ENCODE data around the gene NOVA2.

NOVA2 gene

GRCh38 chr19:45958320-45958719 is 15.3 kb downstream of the NOVA2 start:
- Histone ChIP-seq H4K8ac (ENCODE audit: low read depth, low read length) (no peak overlapping the region), H2AK5ac (ENCODE audit: low read length) (no peak overlapping the region), H3K4me2 (ENCODE audit: low read length) (no peak overlapping the region), H3K9ac (ENCODE audit: low read length) (no peak overlapping the region), H2BK15ac (replicated peaks; ENCODE audit: low read depth) (no peak overlapping the region), H3K4me1 (ENCODE audit: control insufficient read depth, low read depth, low read length) (no peaks in the 10 kb centered on the region), H2BK5ac (ENCODE audit: low read length) (no peak overlapping the region), H2BK120ac (ENCODE audit: low read depth, low read length) (no peak overlapping the region), H3K27ac (ENCODE audit: low read depth, low read length) (no peak overlapping the region), H3K4me3 (ENCODE audit: low read length) (no peak overlapping the region), H3K79me2 (ENCODE audit: control insufficient read depth, insufficient read depth, low read length) (no peaks in the 10 kb centered on the region), H3K23ac (ENCODE audit: low read length) (no peak overlapping the region), H3K79me1 (ENCODE audit: low read length) (no peaks in the 10 kb centered on the region), H3K56ac (ENCODE audit: low read length) (peak overlapping the region; percentile 42), H3K27me3 (ENCODE audit: insufficient read depth, low read length, poor library complexity) (no peaks in the 10 kb centered on the region), H3K4ac (ENCODE audit: low read depth, low read length) (no peak overlapping the region), H3K36me3 (ENCODE audit: control insufficient read depth, insufficient read depth, low read length) (no peaks in the 10 kb centered on the region), H4K5ac (ENCODE audit: low read length) (no peak overlapping the region), H3K18ac (ENCODE audit: low read length) (no peak overlapping the region)
- WGBS (ENCODE audit: extremely low coverage, insufficient coverage, low lambda C conversion rate): 100% methylated on average over 3 of the region's 6 CpGs
- DNase-seq: no peak

- Histone ChIP-seq H3K27me3 (ENCODE audit: insufficient read depth, low read length, poor library complexity) (no peaks in the 10 kb centered on the region), H3K4me1 (ENCODE audit: control insufficient read depth, low read depth, low read length) (no peaks in the 10 kb centered on the region), H3K27ac (ENCODE audit: low read depth, low read length) (no peak overlapping the region), H3K4me2 (ENCODE audit: low read length) (no peak overlapping the region), H3K79me2 (ENCODE audit: control insufficient read depth, insufficient read depth, low read length) (no peaks in the 10 kb centered on the region), H2AK5ac (ENCODE audit: low read length) (no peak overlapping the region), H3K79me1 (ENCODE audit: low read length) (no peaks in the 10 kb centered on the region), H2BK5ac (ENCODE audit: low read length) (no peak overlapping the region), H3K56ac (ENCODE audit: low read length) (no peak overlapping the region), H3K18ac (ENCODE audit: low read length) (no peak overlapping the region), H4K8ac (ENCODE audit: low read depth, low read length) (no peak overlapping the region), H2BK15ac (replicated peaks; ENCODE audit: low read depth) (no peak overlapping the region), H3K4me3 (ENCODE audit: low read length) (no peak overlapping the region), H3K23ac (ENCODE audit: low read length) (no peak overlapping the region), H4K5ac (ENCODE audit: low read length) (no peak overlapping the region), H2BK120ac (ENCODE audit: low read depth, low read length) (no peak overlapping the region), H3K36me3 (ENCODE audit: control insufficient read depth, insufficient read depth, low read length) (no peaks in the 10 kb centered on the region), H3K9ac (ENCODE audit: low read length) (no peak overlapping the region), H3K4ac (ENCODE audit: low read depth, low read length) (no peak overlapping the region)
- DNase-seq: peak; percentile 42
- WGBS (ENCODE audit: extremely low coverage, insufficient coverage, low lambda C conversion rate): no CpG with 5 or more reads among the region's 13 CpGs
These were observed 17.6 kb downstream of the NOVA2 start for GRCh38 chr19:45955905-45956608.

GRCh38 chr19:45954156-45954555 is 19.5 kb downstream of the NOVA2 start:
- H3K4me3 ChIP-seq (ENCODE audit: low read length): no peak overlapping the region

GRCh38 chr19:45953676-45954075 is 20.0 kb downstream of the NOVA2 start:
- Histone ChIP-seq H3K56ac (ENCODE audit: low read length) (no peak overlapping the region), H2BK5ac (ENCODE audit: low read length) (no peak overlapping the region), H3K9ac (ENCODE audit: low read length) (no peak overlapping the region), H2BK15ac (replicated peaks; ENCODE audit: low read depth) (no peak overlapping the region), H3K4me3 (ENCODE audit: low read length) (no peak overlapping the region), H3K23ac (ENCODE audit: low read length) (no peak overlapping the region), H3K36me3 (ENCODE audit: control insufficient read depth, insufficient read depth, low read length) (no peaks in the 10 kb centered on the region), H3K79me2 (ENCODE audit: control insufficient read depth, insufficient read depth, low read length) (no peaks in the 10 kb centered on the region), H3K4me1 (ENCODE audit: control insufficient read depth, low read depth, low read length) (no peaks in the 10 kb centered on the region), H3K4ac (ENCODE audit: low read depth, low read length) (no peak overlapping the region), H3K4me2 (ENCODE audit: low read length) (no peak overlapping the region), H3K79me1 (ENCODE audit: low read length) (no peaks in the 10 kb centered on the region), H4K8ac (ENCODE audit: low read depth, low read length) (no peak overlapping the region), H3K27me3 (ENCODE audit: insufficient read depth, low read length, poor library complexity) (no peaks in the 10 kb centered on the region), H2AK5ac (ENCODE audit: low read length) (no peak overlapping the region), H3K18ac (ENCODE audit: low read length) (no peak overlapping the region), H2BK120ac (ENCODE audit: low read depth, low read length) (no peak overlapping the region), H3K27ac (ENCODE audit: low read depth, low read length) (no peak overlapping the region), H4K5ac (ENCODE audit: low read length) (no peak overlapping the region)
- DNase-seq: no peak
- no CpG with 5 or more reads among the region's 8 CpGs for WGBS (ENCODE audit: extremely low coverage, insufficient coverage, low lambda C conversion rate)

More at GRCh38 chr19:45954156-45954555, 19.5 kb downstream of the NOVA2 start:
- no peak overlapping the region for H3K18ac ChIP-seq (ENCODE audit: low read length)
- DNase-seq: peak; percentile 33
- H2BK5ac ChIP-seq (ENCODE audit: low read length): no peak overlapping the region
- no peak overlapping the region for H2AK5ac ChIP-seq (ENCODE audit: low read length)
- no peak overlapping the region for H3K4me2 ChIP-seq (ENCODE audit: low read length)
- no peaks in the 10 kb centered on the region for H3K27me3 ChIP-seq (ENCODE audit: insufficient read depth, low read length, poor library complexity)
- H4K5ac ChIP-seq (ENCODE audit: low read length): no peak overlapping the region
- H2BK120ac ChIP-seq (ENCODE audit: low read depth, low read length): no peak overlapping the region
- no peak overlapping the region for H3K23ac ChIP-seq (ENCODE audit: low read length)
- H3K56ac ChIP-seq (ENCODE audit: low read length): no peak overlapping the region
- H3K9ac ChIP-seq (ENCODE audit: low read length): no peak overlapping the region
- H4K8ac ChIP-seq (ENCODE audit: low read depth, low read length): no peak overlapping the region
- H3K4me1 ChIP-seq (ENCODE audit: control insufficient read depth, low read depth, low read length): no peaks in the 10 kb centered on the region
- H3K4ac ChIP-seq (ENCODE audit: low read depth, low read length): no peak overlapping the region
- no peak overlapping the region for H3K27ac ChIP-seq (ENCODE audit: low read depth, low read length)
- no peaks in the 10 kb centered on the region for H3K79me2 ChIP-seq (ENCODE audit: control insufficient read depth, insufficient read depth, low read length)
- no CpG with 5 or more reads among the region's 9 CpGs for WGBS (ENCODE audit: extremely low coverage, insufficient coverage, low lambda C conversion rate)
- no peaks in the 10 kb centered on the region for H3K36me3 ChIP-seq (ENCODE audit: control insufficient read depth, insufficient read depth, low read length)
- no peak overlapping the region for H2BK15ac ChIP-seq (replicated peaks; ENCODE audit: low read depth)
- H3K79me1 ChIP-seq (ENCODE audit: low read length): no peaks in the 10 kb centered on the region

GRCh38 chr19:45952686-45953505 is 20.8 kb downstream of the NOVA2 start:
- no peak overlapping the region for H2BK15ac ChIP-seq (replicated peaks; ENCODE audit: low read depth)
- H3K18ac ChIP-seq (ENCODE audit: low read length): no peak overlapping the region
- no peak overlapping the region for H2BK120ac ChIP-seq (ENCODE audit: low read depth, low read length)
- no CpG with 5 or more reads among the region's 43 CpGs for WGBS (ENCODE audit: extremely low coverage, insufficient coverage, low lambda C conversion rate)
- H2AK5ac ChIP-seq (ENCODE audit: low read length): no peak overlapping the region
- H3K4me1 ChIP-seq (ENCODE audit: control insufficient read depth, low read depth, low read length): no peaks in the 10 kb centered on the region
- H3K79me1 ChIP-seq (ENCODE audit: low read length): no peaks in the 10 kb centered on the region
- H2BK5ac ChIP-seq (ENCODE audit: low read length): no peak overlapping the region
- H3K79me2 ChIP-seq (ENCODE audit: control insufficient read depth, insufficient read depth, low read length): no peaks in the 10 kb centered on the region
- peak overlapping the region; percentile 33 for H3K9ac ChIP-seq (ENCODE audit: low read length)
- peak overlapping the region; percentile 63 for H3K4me3 ChIP-seq (ENCODE audit: low read length)
- no peak overlapping the region for H3K27ac ChIP-seq (ENCODE audit: low read depth, low read length)
- no peak overlapping the region for H3K4ac ChIP-seq (ENCODE audit: low read depth, low read length)
- H3K36me3 ChIP-seq (ENCODE audit: control insufficient read depth, insufficient read depth, low read length): no peaks in the 10 kb centered on the region
- no peaks in the 10 kb centered on the region for H3K27me3 ChIP-seq (ENCODE audit: insufficient read depth, low read length, poor library complexity)
- H4K5ac ChIP-seq (ENCODE audit: low read length): no peak overlapping the region
- no peak overlapping the region for H4K8ac ChIP-seq (ENCODE audit: low read depth, low read length)
- peak overlapping the region; percentile 67 for H3K56ac ChIP-seq (ENCODE audit: low read length)
- DNase-seq: peak; percentile 94
- H3K4me2 ChIP-seq (ENCODE audit: low read length): peak overlapping the region; percentile 88
- H3K23ac ChIP-seq (ENCODE audit: low read length): no peak overlapping the region
